Dermis lymphatic vessel endothelial cell (primary cell): ENCODE results near the gene ATP1B4. TPM values are rescaled to one million over a fixed set of nuclear protein-coding genes. Genes with fewer than 3 reads are reported as not detected.

Source experiments
- total RNA-seq: library from RNA; depleted of rRNA; stranded (reverse); fragments of >200 nt; gene quantifications from 2 replicates; pipeline ENCODE4 v1.2.1, GENCODE V29; 2014

The ATP1B4 gene
- not detected in 2 replicates for total RNA-seq

DNA sequence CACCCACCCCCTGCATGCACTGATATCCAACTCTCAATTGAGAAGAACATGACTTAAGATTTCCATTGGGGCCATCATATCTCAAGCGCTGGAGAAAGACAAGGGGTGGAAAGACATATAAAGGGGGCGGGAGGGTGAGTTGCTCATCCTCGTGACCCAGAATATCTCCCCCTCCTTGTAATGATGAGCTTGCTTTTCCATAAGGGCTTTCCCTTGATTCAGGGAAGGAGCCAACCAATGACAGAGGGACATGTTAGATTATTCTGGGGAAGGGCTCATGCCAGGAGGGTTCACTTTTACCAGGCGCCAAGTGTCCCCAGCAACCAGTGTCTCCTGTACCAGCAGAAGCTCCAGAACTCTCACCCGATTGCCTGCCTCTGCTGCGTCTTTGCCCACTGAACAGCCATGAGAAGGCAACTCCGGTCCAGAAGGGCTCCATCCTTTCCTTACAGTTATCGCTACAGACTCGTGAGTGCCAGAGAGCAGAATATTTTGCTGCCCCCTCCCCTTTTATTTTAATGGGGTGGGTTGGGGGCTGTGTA lies at the start of gene ATP1B4:
TSS of gene ATP1B4 (plus strand) at position 326 of the 542 bp plus-strand sequence. CDS start at position 406, 80 bp downstream.

Other genes starting within 250 kb of the ATP1B4 start
- gene RHOXF1, start 246.2 kb upstream of the ATP1B4 start, total RNA-seq = not detected in 2 replicates
- not detected in 2 replicates for gene RHOXF2, start 203.5 kb upstream of the ATP1B4 start, total RNA-seq
- 11.6 and 18.2 TPM in 2 replicates for gene ZBTB33, start 111.3 kb upstream of the ATP1B4 start, total RNA-seq
- gene TMEM255A, start 50.6 kb upstream of the ATP1B4 start, total RNA-seq = not detected in 2 replicates
- 117 and 137 TPM in 2 replicates for gene LAMP2, start 107.2 kb downstream of the ATP1B4 start, total RNA-seq
- gene CUL4B, start 198.9 kb downstream of the ATP1B4 start, total RNA-seq = 35.7 and 53.6 TPM in 2 replicates
- gene MCTS1, start 242.0 kb downstream of the ATP1B4 start, total RNA-seq = 25.2 and 29.3 TPM in 2 replicates